Activated T-cell treated with anti-CD3 and anti-CD28 coated beads for 24 hours (primary cell): ENCODE measurements around the gene SIN3B.

Experiments used
- DNase-seq: peaks from one replicate; pipeline ENCODE4 v3.0.0-alpha.2; 2020; ENCODE audit warnings: low read depth

Gene SIN3B

DNA sequence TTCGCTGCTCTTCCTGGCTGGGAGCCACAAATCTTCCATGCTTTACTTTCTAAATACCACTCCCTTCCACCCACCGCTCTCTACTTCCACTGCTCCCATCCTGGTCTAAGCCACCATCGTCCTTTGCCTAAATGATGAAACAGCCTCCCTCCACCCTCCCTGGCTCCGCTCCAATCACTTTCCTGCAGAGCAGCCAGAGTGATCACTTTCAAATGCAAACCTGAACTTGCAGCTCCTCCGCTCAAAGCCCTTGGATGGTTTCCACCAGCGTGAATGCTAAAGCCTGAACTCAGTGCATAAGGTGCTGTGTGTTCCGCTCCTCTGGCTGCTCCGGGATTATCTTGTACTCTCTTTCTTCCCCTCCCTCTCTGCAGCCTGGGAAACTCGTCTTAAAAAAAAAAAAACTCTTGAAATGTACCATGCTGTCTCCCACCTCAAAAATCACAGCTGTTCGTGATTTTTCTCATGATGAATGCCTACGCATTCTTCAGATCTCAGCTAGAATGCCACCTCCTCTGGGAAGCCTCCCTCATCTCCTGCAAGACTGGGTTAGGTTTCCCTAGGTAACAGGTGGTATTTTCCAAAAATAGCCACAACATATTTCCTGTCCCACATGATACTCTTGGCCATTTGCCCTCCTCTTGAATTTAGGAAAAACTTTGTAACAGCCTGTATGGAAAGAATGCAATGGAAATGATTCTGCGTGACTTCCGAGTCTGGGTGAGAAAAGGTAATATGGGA is 3.7 kb upstream of the SIN3B start:
- DNase-seq = no peak

DNA sequence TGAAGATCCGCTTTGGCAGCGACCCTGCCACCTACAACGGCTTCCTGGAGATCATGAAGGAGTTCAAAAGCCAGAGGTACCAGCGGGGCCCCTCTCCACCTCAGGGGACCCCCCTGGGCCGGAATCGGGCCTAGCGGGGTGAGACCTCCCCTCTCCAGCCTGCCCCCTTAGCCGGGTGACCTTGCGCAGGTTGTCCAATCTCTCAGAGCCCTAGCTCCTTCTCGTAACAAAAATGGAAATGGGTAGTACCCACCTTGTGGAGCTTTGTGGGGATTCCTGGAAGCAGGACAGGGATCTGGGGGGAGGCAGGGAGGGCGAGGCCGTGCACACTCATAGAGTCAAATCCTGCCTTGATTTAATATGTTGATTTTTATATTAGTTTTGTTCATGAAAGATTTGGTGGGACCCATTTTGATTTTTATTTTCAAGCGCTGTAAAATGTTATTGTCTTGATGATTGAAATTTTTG is 658 bp downstream of the SIN3B start:
- DNase-seq = no peak

- no peak for DNase-seq
Measured at GRCh38 chr19:16830679-16831078, 1.5 kb downstream of the SIN3B start.

DNA sequence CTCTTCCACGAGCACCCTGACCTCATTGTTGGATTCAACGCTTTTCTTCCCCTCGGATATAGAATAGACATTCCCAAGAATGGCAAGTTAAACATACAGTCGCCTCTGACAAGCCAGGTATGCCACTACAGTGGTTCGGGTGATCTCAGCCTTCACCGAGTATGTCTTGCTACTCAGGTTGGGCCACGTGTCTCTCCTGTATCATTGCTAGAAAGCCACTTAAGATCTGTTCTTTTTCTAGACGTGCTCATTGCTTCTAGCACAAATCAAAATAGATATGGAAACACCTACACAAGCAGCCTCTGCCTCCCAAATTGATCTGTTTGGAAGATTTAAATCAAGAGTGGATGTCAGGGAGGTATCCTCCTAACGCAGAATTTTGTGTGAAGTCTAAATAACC is 2.3 kb downstream of the SIN3B start:
- no peak for DNase-seq

DNA sequence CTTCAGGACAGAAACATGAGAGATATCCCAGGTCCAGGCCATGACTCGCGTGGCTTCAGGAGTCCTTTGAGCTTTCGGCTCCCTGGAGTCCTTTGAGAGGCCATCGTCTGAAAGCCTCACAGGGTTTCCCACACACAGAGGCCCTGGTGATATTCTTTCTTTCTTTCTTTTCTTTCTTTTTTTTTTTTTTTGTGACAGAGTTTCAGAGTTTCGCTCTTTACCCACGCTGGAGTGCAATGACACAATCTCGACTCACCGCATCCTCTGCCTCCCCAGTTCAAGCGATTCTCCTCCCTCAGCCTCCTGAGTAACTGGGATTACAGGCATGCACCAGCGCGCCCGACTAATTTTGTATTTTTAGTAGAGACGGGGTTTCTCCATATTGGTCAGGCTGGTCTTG is 5.5 kb downstream of the SIN3B start:
- DNase-seq = no peak

GRCh38 chr19:16836115-16837034 is 7.2 kb downstream of the SIN3B start:
- no peak for DNase-seq

- no peak for DNase-seq
Measured at GRCh38 chr19:16837035-16837362, 7.8 kb downstream of the SIN3B start.

DNA sequence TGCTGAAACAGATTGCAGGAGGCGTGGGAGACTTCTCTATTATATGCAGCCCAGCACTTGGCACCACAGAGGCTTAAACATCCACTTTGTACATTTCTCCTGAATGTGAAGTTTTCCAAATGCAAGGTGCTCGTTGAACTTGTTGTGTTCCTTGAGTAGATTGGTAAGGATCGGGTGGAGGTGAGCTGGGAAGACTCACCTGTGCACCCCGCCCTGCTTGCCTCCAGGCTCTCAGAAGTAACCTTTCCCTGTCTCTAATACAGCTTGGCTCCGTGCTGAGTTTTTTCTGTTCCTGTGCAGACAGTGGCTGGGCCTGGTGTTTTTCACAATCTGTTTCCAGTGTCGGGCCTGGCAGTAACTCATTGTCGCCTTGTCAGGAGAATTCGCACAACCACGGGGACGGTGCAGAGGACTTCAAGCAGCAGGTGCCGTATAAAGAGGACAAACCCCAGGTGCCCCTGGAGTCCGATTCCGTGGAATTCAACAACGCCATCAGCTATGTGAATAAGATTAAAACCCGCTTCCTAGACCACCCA is 12.3 kb downstream of the SIN3B start:
- DNase-seq = no peak

GRCh38 chr19:16846901-16847300 is 17.7 kb downstream of the SIN3B start:
- no peak for DNase-seq

GRCh38 chr19:16847430-16847829 is 18.2 kb downstream of the SIN3B start:
- no peak for DNase-seq

DNA sequence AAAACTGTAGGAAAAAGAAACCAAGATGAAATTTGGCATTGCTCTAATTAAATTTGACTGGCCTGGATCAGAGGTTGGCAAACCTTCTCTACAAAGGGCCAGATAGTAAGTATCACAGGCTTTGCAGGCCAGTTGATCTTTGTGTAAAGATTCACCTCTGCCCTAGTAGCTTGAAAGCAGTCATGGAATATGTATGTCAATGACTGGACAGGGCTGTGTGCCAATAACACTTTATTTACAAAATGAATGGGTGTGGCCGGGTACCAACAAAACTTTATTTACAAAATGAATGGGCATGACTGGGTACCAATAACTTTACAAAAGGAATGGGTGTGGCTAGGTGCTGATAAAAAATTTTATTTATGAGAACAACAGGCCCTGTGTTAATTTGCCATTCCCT is 20.0 kb downstream of the SIN3B start:
- no peak for DNase-seq

GRCh38 chr19:16850133-16850532 is 20.9 kb downstream of the SIN3B start:
- DNase-seq = no peak

DNA sequence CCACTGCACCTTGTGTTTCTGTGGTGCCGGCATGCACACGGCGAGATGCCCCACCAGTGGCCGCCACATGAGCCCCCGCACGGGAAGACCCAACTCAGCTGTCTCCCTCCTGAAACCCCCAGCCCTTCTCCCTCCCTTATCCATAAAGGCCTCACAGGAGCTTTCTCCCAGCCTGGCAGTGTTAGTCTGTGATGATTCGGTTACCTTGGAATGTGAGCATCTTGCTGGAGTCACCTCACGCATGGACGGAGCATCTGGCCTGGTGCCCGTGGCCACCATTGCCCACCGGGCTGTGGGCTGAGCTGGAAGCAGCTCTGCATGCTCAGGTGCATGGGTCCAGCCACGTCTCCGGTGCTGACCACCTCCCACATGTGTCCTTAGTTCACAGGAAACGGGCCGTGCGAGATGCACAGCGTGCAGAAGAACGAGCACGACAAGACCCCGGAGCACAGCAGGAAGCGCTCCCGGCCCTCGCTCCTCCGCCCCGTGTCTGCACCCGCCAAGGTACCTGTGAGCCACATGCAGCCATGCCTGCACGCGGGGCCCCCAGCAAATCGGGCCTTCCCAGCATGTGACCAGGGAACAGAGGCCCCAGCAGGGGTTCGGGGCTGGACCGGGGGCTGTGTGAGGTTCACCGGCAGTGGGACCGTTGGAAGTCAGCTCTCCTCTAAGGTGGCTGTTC is 22.0 kb downstream of the SIN3B start:
- DNase-seq = no peak

DNA sequence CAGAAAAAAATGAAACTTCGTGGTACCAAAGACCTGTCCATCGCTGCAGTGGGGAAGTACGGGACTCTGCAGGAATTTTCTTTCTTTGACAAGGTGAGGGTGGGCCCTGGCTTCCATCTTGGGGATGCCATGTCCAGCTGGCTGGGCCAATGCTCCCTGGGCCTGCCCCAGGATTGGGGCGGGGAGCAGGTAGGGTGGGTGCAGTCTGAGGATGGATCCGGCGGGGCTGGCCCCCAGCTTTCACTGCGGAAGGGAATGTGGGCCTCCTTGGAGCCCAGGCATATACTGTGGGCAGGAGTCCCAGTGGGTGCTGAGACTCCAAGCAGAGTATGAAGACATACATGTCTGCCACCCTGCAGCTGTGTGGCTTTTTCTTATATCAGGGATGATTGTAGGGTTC is 23.9 kb downstream of the SIN3B start:
- DNase-seq = no peak

GRCh38 chr19:16856091-16856490 is 26.9 kb downstream of the SIN3B start:
- DNase-seq = no peak

GRCh38 chr19:16859626-16860025 is 30.4 kb downstream of the SIN3B start:
- DNase-seq = no peak

- DNase-seq = no peak
Measured at GRCh38 chr19:16860118-16860517, 30.9 kb downstream of the SIN3B start.

- DNase-seq = no peak
Measured at GRCh38 chr19:16861011-16861410, 31.8 kb downstream of the SIN3B start.

GRCh38 chr19:16861834-16862233 is 32.6 kb downstream of the SIN3B start:
- DNase-seq = no peak

- no peak for DNase-seq
Measured at GRCh38 chr19:16862826-16863415, 33.7 kb downstream of the SIN3B start.

DNA sequence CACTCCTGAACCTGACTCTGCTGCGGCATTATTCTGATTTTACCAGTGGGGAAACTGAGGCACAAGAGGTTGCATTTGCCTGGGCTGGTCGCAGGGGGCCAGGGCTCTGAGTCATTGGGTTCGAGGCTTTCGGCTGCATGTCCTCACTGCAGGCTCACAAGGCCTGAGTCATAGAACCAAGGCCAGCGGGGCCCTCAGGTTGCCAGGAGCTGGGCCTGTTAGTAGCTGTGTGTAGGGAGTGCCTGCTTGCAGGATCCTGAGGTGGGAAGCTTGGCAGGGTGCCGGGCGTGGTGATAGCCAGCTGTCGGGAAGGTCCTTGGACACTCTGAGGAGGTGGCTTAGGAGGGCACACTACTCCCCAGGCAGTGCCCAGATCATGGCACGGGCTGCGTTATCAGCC is 38.0 kb downstream of the SIN3B start:
- DNase-seq = no peak
